Endometrium (tissue), 2 donors: ENCODE results near the gene RRP8.

Experiments
- FAIRE-seq: peaks from 2 replicates; lab custom pipeline; 2012; peaks lifted over from hg19 to GRCh38; lab: Jason Lieb, UNC
- donor health status: control.
- donor health status: control.

RRP8 gene

GRCh38 chr11:6567371-6567745, 36.1 kb downstream of the RRP8 start:
- no peak for FAIRE-seq

- no peak for FAIRE-seq
Measured at GRCh38 chr11:6566704-6567370, 36.6 kb downstream of the RRP8 start.

DNA sequence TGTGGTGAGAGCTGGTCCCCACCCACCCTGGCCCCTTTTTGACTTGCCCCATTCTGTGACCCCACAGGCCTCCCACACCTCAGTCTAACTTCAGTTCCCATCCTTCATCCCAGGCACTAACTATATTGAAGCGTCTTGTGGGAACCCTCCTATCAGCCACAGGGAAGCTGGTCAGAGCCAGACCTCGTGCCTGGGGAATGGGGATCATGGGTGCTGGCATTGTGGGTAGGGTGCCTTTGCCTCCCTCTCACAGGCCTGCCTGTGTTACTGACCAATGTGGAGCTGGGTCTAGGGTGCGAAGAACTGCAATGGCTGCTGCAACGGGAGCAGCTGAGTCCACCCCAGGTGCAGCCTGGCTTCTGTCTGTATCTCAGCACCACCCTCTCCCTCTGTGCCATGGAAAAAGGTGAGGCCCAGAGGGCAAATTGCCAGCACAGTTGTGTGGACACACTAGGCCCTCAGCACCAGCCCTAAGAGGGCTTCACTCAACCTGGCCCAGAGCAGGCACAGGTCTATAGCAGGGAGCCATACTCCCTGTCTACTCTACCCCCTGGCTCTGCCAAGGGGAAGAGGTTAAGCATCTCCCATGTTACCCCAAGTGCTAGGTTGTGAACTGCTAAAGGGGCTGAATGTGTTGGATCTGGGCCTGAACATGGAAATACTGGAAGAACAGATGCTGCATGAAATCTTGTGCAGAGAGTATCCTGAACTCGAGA, 37.3 kb downstream of the RRP8 start:
- FAIRE-seq: no peak

- no peak for FAIRE-seq
Measured at GRCh38 chr11:6565325-6565724, 38.1 kb downstream of the RRP8 start.

DNA sequence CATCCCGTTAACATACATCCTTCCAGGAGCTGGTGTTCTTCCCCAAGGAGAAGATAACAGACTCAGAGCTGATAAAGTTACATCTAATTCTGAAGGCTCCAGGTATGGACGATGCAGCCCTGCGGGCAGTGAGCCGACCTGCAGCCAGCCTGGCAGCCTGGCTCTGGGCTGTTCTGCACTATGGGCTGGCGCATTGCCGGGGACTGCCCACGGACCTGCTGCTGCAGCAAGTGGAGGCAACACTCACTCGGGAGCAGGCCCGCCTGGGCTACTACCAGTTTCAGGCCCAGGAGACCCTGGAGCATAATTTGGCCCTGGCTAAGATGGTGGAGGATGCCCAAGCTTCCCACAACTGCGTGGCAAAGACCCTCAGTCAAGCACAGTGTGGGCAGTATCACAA, 39.7 kb downstream of the RRP8 start:
- no peak for FAIRE-seq

- FAIRE-seq: no peak
Measured at GRCh38 chr11:6563121-6563619, 40.2 kb downstream of the RRP8 start.

DNA sequence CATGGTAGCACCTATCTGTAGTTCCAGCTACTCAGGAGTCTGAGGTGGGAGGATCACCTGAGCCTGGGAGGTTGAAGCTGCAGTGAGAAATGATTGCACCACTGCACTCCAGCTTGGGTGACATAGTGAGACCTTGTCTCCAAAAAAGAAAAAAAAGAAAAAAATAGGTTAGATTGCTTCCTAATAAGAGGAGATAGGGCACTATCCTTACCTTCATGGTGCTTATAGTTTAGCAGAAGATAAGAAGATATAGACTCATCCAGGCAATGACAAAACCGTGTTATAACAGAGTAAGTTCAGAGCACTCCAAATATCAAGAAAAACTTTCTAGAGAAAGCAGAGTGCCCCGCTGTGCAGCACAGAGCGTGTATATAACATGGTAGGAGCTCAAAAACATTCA, 42.1 kb downstream of the RRP8 start:
- no peak for FAIRE-seq

DNA sequence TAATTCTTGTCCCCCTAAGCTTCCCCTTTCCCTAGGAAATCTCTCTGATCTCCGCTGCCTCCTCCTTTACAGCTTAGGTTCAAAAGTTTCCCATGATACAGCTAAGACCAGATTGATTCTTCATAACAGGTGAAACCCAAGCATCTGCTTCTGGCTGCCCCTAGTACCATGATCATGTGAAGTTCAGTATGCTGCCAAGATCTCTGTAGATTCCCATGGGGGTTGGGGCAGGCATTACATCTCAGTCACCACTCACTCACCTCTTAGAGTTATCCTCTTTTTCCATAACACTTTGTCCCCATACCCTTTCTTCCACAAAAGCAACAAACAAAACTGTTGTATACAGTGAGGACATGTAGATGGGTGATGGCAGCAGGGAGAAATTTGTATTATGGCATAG, 44.0 kb downstream of the RRP8 start:
- no peak for FAIRE-seq

DNA sequence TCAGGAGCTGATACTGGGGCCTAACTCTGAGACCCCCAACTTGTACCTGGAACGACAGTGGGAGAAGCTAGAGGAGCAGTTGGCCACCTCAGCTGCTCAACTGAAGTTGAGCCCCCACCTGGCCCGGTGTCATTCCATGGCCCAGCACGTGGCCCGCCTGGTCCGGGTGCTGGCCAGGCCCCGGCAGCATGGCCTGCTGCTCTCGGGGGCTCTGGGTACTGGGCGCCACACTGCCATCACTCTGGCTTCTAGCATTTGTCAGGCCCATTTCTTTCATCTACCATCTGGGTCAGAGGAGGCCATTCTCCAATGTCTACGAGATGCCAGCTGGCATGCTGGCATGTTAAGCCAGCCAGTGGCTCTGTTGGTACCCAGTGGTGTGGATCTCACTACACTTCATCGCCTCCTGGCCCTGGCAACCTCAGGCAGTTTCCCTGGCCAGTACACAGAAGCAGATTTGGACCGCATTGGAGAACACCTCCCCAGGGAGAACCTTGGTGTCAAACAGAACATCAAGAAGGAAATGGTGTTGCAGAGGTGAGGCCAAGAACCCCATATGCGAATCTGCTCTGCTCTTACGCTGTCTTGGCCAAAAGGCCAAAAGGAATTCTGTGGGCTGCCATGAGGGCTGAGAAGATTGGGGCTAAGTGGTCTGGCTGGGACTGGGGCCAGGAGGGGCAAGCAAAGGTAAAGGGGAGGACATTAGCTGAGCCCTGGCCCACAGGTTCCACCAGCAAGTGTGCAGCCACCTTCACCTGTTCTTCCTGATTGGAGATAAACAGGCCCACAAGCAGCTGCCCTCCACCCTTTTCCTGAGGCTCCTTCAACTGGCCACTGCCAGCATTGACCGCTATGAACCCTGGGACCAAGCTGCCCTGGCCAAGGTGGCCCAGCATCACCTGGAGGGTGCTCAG, 45.4 kb downstream of the RRP8 start:
- FAIRE-seq: no peak

DNA sequence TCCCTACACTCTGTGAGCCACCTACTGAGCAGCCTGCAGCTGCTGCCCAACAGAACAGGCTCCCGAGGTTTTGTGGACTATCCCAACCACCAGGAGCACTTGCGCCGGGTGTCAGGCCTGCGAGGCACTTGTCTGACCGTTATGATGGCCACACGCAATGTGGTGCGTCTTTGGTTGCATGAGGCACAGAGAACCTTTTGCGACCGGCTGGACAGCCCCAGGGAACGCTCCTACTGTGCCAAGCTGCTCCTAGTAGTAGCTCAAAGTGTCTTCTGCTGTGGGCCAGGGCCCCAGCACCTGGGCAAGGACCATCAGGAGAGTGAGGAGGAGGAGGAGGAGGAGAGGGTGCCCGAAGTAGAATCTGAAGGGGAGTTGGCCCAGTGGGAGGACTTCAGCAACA, 46.4 kb downstream of the RRP8 start:
- no peak for FAIRE-seq

- no peak for FAIRE-seq
Measured at GRCh38 chr11:6556139-6556949, 47.1 kb downstream of the RRP8 start.

DNA sequence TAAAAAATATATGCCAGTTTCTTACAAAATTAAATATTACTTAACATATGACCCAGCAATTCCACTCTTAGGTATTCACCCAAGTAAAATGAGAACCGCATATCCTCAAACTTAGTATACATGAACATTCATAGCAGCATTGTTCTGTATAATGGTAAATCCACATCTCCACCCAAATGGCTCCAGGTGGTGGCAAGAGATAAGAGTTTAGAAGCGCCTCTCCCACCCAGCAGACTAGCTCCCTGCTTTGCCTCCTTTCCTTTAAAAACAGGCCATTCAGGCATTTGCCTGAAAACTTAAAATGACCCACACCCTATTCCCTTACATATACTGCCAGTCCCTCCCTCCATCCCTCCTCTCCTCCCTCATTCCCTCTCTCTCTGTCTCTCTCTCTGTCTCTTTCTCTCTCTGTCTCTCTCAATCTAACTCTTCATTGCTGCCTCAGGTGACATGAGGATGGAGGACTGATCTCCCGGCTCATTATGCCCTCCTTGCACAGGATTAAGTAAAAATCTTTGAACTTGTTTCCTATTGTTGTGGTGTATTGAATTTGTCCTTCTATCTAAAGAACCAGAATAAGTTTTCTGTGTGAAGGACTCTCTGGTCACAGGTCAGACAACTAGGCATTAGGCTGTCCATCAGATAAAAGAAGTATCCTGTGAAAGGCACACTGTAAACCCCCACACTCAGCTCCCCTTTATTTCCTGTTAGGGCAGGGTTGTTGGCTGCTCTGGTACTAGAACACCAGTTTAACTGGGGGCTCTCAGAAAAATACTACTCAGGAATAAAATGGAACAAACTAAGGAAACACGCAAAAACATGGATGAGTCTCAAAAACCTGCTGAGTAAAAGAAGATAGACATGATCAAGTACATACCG, 48.3 kb downstream of the RRP8 start:
- no peak for FAIRE-seq

- no peak for FAIRE-seq
Measured at GRCh38 chr11:6553634-6554033, 49.8 kb downstream of the RRP8 start.

- FAIRE-seq: no peak
Measured at GRCh38 chr11:6548641-6549040, 54.8 kb downstream of the RRP8 start.

- FAIRE-seq: no peak
Measured at GRCh38 chr11:6548121-6548520, 55.3 kb downstream of the RRP8 start.

- FAIRE-seq: no peak
Measured at GRCh38 chr11:6547177-6547576, 56.2 kb downstream of the RRP8 start.

DNA sequence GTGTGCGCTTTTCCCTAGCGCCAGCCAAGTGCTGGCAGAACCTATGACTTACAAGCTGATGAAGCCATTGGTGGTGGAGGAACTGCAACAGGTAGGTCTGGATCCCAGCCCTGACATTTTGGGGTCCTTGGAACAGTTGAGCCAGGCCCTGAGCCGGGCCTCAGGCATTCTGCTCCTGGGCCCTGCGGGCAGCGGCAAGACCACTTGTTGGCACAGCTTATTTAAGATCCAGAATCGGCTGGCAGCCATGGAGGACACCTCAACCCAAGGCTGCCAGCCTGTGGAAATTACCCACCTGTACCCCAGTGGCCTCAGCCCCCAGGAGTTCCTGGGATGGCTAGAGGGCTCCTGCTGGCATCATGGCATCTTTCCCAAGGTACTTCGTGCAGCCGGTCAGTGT, 56.7 kb downstream of the RRP8 start:
- FAIRE-seq: no peak

- FAIRE-seq: no peak
Measured at GRCh38 chr11:6545917-6546605, 57.4 kb downstream of the RRP8 start.
